Coronary artery (tissue), 2 donors: ENCODE results near the gene IRX5.

Experiments used
- DNase-seq: peaks from one replicate; pipeline ENCODE4 v3.0.0-alpha.2; 2017; ENCODE audit warnings: low spot score
- H3K27ac ChIP-seq, 2 donors: fragments of 200-600 bp; sonication (generic); one replicate each; pipeline ENCODE4 v1.5.1; 2016 to 2019
- H3K4me3 ChIP-seq: fragments of 200-600 bp; sonication (generic); 2 replicates; pipeline ENCODE4 v1.5.1; 2016; ENCODE audit warnings: mild to moderate bottlenecking, moderate library complexity
- TF ChIP-seq, protein P1 (sequence below): fragments of 200-600 bp; sonication (generic); IDR thresholded peaks from one replicate; pipeline ENCODE4 v1.5.1; 2019; ENCODE audit warnings: antibody characterized with exemption

Gene IRX5

DNA sequence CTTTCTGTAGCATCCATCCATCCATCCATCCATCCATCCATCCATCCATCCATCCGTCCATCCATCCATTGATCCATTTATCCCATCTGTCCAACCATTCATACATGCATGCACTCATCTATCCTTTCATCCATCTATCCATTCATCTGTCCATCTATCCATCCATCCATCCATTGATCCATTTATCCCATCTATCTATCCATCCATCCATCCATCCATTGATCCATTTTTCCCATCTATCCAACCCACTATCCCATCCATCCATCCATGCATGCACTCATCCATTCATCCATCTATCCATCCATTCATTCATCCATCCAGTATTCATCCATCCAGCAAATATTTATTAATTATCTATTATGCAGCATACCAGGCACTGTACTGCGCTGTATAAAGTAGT, 34.8 kb downstream of the IRX5 start:
- DNase-seq: no peak
- no peak overlapping the region for H3K27ac ChIP-seq
- H3K4me3 ChIP-seq: no peak overlapping the region
- TF ChIP-seq, protein P1, sequence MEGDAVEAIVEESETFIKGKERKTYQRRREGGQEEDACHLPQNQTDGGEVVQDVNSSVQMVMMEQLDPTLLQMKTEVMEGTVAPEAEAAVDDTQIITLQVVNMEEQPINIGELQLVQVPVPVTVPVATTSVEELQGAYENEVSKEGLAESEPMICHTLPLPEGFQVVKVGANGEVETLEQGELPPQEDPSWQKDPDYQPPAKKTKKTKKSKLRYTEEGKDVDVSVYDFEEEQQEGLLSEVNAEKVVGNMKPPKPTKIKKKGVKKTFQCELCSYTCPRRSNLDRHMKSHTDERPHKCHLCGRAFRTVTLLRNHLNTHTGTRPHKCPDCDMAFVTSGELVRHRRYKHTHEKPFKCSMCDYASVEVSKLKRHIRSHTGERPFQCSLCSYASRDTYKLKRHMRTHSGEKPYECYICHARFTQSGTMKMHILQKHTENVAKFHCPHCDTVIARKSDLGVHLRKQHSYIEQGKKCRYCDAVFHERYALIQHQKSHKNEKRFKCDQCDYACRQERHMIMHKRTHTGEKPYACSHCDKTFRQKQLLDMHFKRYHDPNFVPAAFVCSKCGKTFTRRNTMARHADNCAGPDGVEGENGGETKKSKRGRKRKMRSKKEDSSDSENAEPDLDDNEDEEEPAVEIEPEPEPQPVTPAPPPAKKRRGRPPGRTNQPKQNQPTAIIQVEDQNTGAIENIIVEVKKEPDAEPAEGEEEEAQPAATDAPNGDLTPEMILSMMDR: no peak

DNA sequence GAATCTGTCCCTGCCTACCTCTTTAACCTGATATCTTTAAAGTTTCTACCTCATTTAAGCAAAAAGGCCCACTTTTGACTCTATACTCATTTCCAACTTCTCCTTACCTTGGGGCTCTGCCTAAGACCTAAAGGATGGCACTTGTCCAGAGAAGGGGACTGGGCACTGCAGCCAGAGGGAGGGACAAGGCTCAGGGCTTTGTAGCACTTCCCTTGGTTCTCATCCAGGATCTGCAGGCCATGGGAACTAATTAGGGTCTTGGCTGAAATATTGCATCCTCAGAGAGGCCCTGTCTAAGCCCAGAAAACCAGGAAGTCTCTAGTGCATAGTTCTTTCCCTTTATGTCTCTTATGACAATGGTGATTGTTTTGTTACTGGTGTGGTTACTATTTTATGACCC, 37.3 kb downstream of the IRX5 start:
- Histone ChIP-seq H3K4me3 (no peak overlapping the region), H3K27ac (no peak overlapping the region)
- no peak for DNase-seq
- TF ChIP-seq, protein P1: no peak

DNA sequence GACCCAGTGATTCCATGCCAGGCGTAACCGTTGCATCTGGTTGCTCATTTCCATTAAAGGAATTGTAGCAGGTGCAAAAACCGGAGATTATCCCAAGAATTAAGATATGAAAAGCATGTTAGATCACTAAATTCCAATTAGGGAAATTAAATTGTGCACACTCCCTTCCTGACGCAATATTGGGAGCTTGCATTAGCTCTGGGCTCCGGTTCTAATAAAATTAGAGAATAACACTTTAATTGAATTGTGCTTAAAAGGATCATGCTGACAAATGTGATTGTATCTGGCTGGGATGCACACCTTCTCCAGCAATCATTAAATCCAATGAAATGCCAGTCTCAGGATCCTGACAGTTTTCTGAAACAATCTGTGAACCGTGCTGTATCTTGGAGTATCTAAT, 38.1 kb downstream of the IRX5 start:
- DNase-seq: no peak
- TF ChIP-seq, protein P1: no peak
- H3K4me3 ChIP-seq: no peak overlapping the region
- no peak overlapping the region for H3K27ac ChIP-seq

DNA sequence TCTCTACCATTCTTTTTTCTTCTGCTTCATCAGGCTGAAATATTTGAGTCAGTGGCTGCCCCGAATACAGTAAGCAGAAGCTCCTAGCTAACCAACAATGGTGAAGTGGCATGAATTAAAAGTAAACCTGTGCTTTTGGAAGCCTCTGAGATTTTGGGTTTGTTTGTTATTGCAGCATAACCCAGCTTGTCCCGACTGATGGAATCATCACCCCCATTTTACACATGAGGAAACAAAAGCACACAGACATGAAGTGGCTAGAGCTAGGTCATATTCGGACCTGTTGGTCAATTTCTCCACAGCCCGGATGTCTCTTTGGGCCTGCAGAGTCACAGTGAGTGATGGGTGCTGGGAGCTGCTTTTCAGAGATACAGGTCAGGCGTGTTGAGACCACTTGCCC, 39.4 kb downstream of the IRX5 start:
- TF ChIP-seq, protein P1: no peak

DNA sequence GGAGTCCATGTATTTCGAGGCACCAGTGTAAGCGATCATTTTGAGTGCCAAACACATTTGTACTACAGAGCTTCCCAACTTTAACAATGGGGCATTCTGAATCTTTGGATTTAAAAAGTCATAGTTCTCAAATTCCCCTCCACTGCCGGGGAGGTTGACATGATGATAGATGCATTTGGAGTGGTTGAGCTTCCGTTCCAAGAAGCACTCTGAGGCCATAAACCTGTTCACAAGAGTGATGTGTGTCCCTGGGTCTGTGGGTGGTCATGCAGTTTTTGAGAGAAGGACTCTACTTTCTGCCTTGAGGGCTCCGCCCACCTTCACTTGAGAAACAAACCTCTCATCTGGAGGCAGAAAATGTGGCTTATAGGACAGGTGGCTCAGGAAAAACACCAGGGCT, 43.7 kb downstream of the IRX5 start:
- H3K4me3 ChIP-seq: no peak overlapping the region
- TF ChIP-seq, protein P1: no peak
- DNase-seq: no peak
- no peak overlapping the region for H3K27ac ChIP-seq

More for the DNA sequence above, 39.4 kb downstream of the IRX5 start:
- H3K4me3 ChIP-seq: no peak overlapping the region
- no peak for DNase-seq
- no peak overlapping the region for H3K27ac ChIP-seq

DNA sequence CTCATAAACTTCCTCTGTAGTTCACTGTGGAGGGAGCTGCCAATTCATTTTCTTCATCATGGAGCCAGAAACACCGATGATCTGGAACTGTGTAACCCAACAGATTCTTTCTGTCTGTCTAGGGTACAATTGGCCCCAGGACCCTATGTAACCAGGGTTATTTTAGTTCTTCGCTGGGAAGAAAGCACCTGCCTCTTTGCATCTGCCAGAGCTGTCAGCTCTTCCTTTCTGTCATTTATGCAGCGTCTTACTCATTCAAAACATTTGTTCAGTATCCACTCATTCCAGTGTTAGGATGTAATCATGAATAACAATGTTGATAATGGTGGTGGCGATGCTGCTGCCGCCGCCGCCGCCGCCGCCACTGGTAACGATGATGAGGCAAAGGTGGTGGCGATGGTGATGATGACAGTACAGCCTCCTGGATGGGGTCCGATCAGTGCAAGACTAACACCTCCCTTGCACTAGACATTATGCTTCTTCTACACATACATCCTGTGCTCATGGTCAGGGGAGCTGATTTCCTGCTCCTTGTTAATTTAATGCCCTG, 46.1 kb downstream of the IRX5 start:
- TF ChIP-seq, protein P1: no peak
- Histone ChIP-seq H3K27ac (no peak overlapping the region), H3K4me3 (no peak overlapping the region)
- DNase-seq: no peak

DNA sequence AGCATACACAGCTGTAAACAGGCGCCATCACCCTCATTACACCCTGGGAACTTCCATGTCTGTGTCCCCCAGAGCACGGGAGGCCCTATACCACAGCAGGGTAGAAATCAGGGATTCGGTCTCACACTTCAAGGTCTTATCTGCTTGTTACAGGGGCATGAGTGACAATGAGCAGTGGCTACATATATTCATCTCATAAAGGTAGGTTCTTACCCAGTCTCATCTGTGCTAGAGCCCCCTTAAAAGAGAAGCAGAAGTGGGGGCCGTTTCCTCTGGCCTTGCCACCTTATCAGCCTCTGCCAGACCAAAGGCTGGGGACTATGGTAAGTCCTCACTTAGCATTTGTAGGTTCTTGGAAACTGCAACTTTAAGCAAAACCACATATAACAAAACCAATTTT, 46.5 kb downstream of the IRX5 start:
- TF ChIP-seq, protein P1: no peak
- Histone ChIP-seq H3K4me3 (no peak overlapping the region), H3K27ac (no peak overlapping the region)
- DNase-seq: no peak
